ENCODE results near the gene TRNAU1AP.
A peak's percentile ranks its signal among the peaks of the same experiment; 100 is the strongest.
"Not testable (repeated sequence)": the region's sequence is repeated elsewhere in the genome, so short reads cannot be mapped to it uniquely, and the experiment has no call there.

The TRNAU1AP gene

DNA sequence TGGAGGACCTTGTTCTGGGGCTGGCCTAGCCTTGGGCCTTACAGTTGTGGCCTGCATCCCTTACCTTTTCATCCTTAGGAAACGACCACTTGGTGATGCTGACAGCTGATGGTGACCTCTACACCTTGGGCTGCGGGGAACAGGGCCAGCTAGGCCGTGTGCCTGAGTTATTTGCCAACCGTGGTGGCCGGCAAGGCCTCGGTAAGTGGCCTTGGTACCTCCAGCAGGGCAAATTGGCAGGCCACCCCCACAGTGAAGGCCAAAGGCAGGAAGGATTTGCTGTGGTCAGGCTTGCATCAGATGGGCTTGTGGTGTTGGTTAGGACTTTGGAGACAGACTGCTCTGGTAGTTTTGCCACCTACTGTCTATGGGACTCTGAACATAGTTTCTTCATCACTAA, 17.7 kb upstream of the TRNAU1AP start:
- H3K4me3 ChIP-seq: no peak overlapping the region
- H3K9ac ChIP-seq (ENCODE audit: insufficient read length): no peak overlapping the region
- TF ChIP-seq POLR2AphosphoS5 (IDR thresholded peaks at IDR 0.05; ENCODE audit: borderline replicate concordance, low read depth, low read length) (no peak), FOXP2 (optimal IDR thresholded peaks at IDR 0.05; ENCODE audit: control extremely low read depth, extremely low read length, insufficient read depth) (no peak), EZH2 (IDR thresholded peaks at IDR 0.05) (no peak)
- H3K27ac ChIP-seq: no peak overlapping the region
- no peak for DNase-seq (ENCODE audit: low read depth, low spot score)
- H3K36me3 ChIP-seq (ENCODE audit: insufficient read depth, low read length): peaks cover 69% of the 10 kb centered on the region
- H3K9me3 ChIP-seq (ENCODE audit: low read depth, low read length): no peaks in the 10 kb centered on the region

DNA sequence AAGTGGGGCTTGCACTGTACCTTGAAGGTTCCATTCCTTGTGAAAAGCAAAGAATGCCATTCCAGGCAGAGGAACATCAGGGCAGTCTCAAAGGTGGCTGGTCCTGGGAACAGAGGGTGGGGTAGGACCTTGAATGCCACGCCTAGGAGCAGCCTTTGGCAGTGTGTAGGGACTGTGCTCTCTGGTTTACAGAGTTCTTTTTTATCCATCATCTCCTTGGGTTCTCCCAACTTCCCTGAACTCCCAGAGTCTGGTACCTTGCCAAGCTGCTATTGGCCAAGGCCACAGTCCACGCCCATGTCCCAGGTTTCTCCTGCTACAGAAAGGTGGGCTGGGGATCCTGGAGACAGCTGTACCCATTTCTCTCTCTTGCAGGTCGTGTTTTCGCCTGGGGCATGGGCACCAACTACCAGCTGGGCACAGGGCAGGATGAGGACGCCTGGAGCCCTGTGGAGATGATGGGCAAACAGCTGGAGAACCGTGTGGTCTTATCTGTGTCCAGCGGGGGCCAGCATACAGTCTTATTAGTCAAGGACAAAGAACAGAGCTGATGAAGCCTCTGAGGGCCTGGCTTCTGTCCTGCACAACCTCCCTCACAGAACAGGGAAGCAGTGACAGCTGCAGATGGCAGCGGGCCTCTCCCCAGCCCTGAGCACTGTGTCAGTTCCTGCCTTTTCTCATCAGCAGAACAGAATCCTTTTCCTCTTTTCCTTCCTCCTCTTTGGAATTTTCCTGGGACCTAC, 15.3 kb upstream of the TRNAU1AP start:
- no peak for DNase-seq (ENCODE audit: low read depth, low spot score)
- Histone ChIP-seq H3K27ac (no peak overlapping the region), H3K4me3 (no peak overlapping the region), H3K9ac (ENCODE audit: insufficient read length) (no peak overlapping the region), H3K9me3 (ENCODE audit: low read depth, low read length) (no peaks in the 10 kb centered on the region), H3K36me3 (ENCODE audit: insufficient read depth, low read length) (peaks cover 45% of the 10 kb centered on the region)
- TF ChIP-seq EZH2 (IDR thresholded peaks at IDR 0.05) (no peak), POLR2AphosphoS5 (IDR thresholded peaks at IDR 0.05; ENCODE audit: borderline replicate concordance, low read depth, low read length) (no peak), FOXP2 (optimal IDR thresholded peaks at IDR 0.05; ENCODE audit: control extremely low read depth, extremely low read length, insufficient read depth) (no peak)

DNA sequence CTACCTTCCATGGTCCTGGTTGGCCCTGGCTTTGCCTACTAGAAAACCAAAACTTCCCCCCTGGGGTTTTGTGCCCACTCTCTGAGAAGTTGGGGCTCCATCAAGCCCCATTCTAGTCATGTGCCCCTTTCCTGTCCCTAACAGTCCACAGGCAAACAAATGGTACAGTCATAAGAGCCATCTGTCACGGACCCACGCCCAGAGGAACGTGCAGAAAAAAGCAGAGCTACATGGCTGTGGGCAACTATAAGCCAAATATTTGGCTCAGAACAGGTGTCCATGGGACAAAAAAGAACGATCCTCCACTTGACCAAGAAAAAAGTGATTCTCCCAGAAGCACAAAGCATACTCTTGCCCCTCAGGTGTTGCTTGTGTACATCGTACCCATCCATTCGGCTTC, 14.6 kb upstream of the TRNAU1AP start:
- Histone ChIP-seq H3K9ac (ENCODE audit: insufficient read length) (no peak overlapping the region), H3K9me3 (ENCODE audit: low read depth, low read length) (no peaks in the 10 kb centered on the region)

DNA sequence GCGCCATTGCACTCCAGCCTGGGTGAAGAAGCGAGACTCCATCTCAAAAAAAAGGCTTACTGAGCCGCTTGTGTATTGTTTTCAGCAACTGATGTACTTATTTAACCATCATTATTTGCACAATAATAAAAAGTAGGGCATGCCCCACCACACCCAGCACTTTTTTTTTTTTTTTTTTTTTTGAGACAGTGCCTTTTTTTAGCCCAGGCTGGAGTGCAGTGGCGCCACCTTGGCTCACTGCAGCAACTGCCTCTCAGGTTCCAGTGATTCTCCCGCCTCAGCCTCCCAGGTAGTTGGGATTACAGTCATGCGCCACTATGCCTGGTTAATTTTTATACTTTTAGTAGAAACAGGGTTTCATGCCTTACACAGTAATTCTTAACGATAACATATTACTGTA, 12.2 kb upstream of the TRNAU1AP start:
- DNase-seq (ENCODE audit: low read depth, low spot score): no peak
- Histone ChIP-seq H3K9me3 (ENCODE audit: low read depth, low read length) (no peaks in the 10 kb centered on the region), H3K9ac (ENCODE audit: insufficient read length) (no peak overlapping the region), H3K4me3 (no peak overlapping the region), H3K36me3 (ENCODE audit: insufficient read depth, low read length) (peaks cover 30% of the 10 kb centered on the region), H3K27ac (no peak overlapping the region)
- TF ChIP-seq EZH2 (IDR thresholded peaks at IDR 0.05) (no peak), POLR2AphosphoS5 (IDR thresholded peaks at IDR 0.05; ENCODE audit: borderline replicate concordance, low read depth, low read length) (no peak), FOXP2 (optimal IDR thresholded peaks at IDR 0.05; ENCODE audit: control extremely low read depth, extremely low read length, insufficient read depth) (no peak)

More for the DNA sequence above, 14.6 kb upstream of the TRNAU1AP start:
- Histone ChIP-seq H3K4me3 (no peak overlapping the region), H3K27ac (no peak overlapping the region), H3K36me3 (ENCODE audit: insufficient read depth, low read length) (peaks cover 43% of the 10 kb centered on the region)
- DNase-seq (ENCODE audit: low read depth, low spot score): no peak
- TF ChIP-seq EZH2 (IDR thresholded peaks at IDR 0.05): no peak
- TF ChIP-seq POLR2AphosphoS5 (IDR thresholded peaks at IDR 0.05; ENCODE audit: borderline replicate concordance, low read depth, low read length): no peak
- no peak for TF ChIP-seq FOXP2 (optimal IDR thresholded peaks at IDR 0.05; ENCODE audit: control extremely low read depth, extremely low read length, insufficient read depth)

- DNase-seq (ENCODE audit: low read depth, low spot score); H3K4me3 ChIP-seq; H3K9ac ChIP-seq (ENCODE audit: insufficient read length); H3K27ac ChIP-seq; H3K9me3 ChIP-seq (ENCODE audit: low read depth, low read length): not testable (repeated sequence)
- peaks cover 21% of the 10 kb centered on the region for H3K36me3 ChIP-seq (ENCODE audit: insufficient read depth, low read length)
- peak; percentile 44; the same call in 1 of the 2 replicates for TF ChIP-seq POLR2AphosphoS5 (IDR thresholded peaks at IDR 0.05; ENCODE audit: borderline replicate concordance, low read depth, low read length)
These were observed 11.4 kb upstream of the TRNAU1AP start for GRCh38 chr1:28541414-28542015.

DNA sequence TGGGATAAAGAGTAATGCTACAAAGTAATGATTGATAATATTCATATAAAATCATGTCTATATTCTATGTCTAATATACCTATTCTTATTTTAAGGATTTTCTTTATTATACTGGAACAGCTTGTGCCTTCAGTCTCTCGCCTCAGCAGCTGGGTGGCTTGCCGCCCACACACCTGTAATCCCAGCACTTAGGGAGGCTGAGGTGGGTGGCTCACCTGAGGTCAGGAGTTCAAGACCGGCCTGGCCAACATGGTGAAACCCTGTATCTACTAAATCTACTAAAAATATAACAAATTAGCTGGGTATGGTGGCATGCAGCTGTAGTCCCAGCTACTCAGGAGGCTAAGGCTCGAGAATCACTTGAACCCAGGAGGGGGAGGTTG, 7.6 kb upstream of the TRNAU1AP start:
- no peak overlapping the region for H3K9ac ChIP-seq (ENCODE audit: insufficient read length)
- TF ChIP-seq POLR2AphosphoS5 (IDR thresholded peaks at IDR 0.05; ENCODE audit: borderline replicate concordance, low read depth, low read length) (no peak), EZH2 (IDR thresholded peaks at IDR 0.05) (no peak), FOXP2 (optimal IDR thresholded peaks at IDR 0.05; ENCODE audit: control extremely low read depth, extremely low read length, insufficient read depth) (no peak)
- H3K4me3 ChIP-seq: no peak overlapping the region
- H3K27ac ChIP-seq: no peak overlapping the region
- no peaks in the 10 kb centered on the region for H3K9me3 ChIP-seq (ENCODE audit: low read depth, low read length)
- no peaks in the 10 kb centered on the region for H3K36me3 ChIP-seq (ENCODE audit: insufficient read depth, low read length)
- DNase-seq (ENCODE audit: low read depth, low spot score): no peak

DNA sequence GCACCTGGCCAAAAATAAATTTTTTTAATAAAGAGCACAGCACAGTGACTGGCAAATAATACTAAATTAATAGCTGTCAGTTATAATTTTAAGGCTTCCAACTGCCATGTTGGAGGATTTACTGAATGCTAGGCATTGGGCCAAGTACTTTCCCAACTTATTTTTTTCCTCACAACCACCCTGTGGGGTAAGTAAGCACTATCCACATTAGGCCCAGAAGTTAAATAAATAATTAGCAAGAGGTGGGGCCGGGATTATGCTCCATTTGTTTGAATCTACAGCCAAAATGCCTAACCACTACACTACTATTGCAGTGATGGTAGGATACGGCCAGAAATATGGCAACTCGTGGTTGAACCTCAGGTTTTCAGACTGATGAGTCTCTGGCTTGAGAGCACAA, 4.6 kb upstream of the TRNAU1AP start:
- H3K9ac ChIP-seq (ENCODE audit: insufficient read length): no peak overlapping the region
- DNase-seq (ENCODE audit: low read depth, low spot score): no peak
- H3K36me3 ChIP-seq (ENCODE audit: insufficient read depth, low read length): no peaks in the 10 kb centered on the region
- no peak overlapping the region for H3K4me3 ChIP-seq
- no peaks in the 10 kb centered on the region for H3K9me3 ChIP-seq (ENCODE audit: low read depth, low read length)
- TF ChIP-seq FOXP2 (optimal IDR thresholded peaks at IDR 0.05; ENCODE audit: control extremely low read depth, extremely low read length, insufficient read depth) (no peak), EZH2 (IDR thresholded peaks at IDR 0.05) (no peak), POLR2AphosphoS5 (IDR thresholded peaks at IDR 0.05; ENCODE audit: borderline replicate concordance, low read depth, low read length) (no peak)
- no peak overlapping the region for H3K27ac ChIP-seq

GRCh38 chr1:28551381-28551780, 1.5 kb upstream of the TRNAU1AP start:
- Histone ChIP-seq H3K27ac (no peak overlapping the region), H3K9ac (ENCODE audit: insufficient read length) (no peak overlapping the region), H3K36me3 (ENCODE audit: insufficient read depth, low read length) (peaks cover 10% of the 10 kb centered on the region; the same call in 1 of the 2 replicates), H3K4me3 (no peak overlapping the region), H3K9me3 (ENCODE audit: low read depth, low read length) (no peaks in the 10 kb centered on the region)
- DNase-seq (ENCODE audit: low read depth, low spot score): no peak
- no peak for TF ChIP-seq POLR2AphosphoS5 (IDR thresholded peaks at IDR 0.05; ENCODE audit: borderline replicate concordance, low read depth, low read length)
- TF ChIP-seq FOXP2 (optimal IDR thresholded peaks at IDR 0.05; ENCODE audit: control extremely low read depth, extremely low read length, insufficient read depth): no peak

All from SK-N-MC (cell line).